Neural cell (in vitro differentiated cells): Measurements from ENCODE around the gene CLCN1. TPM values are rescaled to one million over a fixed set of nuclear protein-coding genes. Genes with fewer than 3 reads are reported as not detected.

Experiments used
- H2AFZ ChIP-seq: fragments of 200-600, 300-800 bp; sonication (generic), shearing (Covaris generic); 2 replicates; pipeline ENCODE4 v1.6.0; 2014; ENCODE audit warnings: low read depth, mild to moderate bottlenecking, antibody characterized with exemption, low read length, moderate library complexity
- H3F3A ChIP-seq: fragments of 200-600 bp; shearing (Covaris generic); 2 replicates; pipeline ENCODE4 v1.6.1; 2016; ENCODE audit warnings: mild to moderate bottlenecking, moderate library complexity, mixed read lengths, antibody characterized with exemption, low read length; ENCODE audit not compliant: insufficient read depth, poor library complexity, severe bottlenecking
- H3K27ac ChIP-seq: fragments of 200-600, 300-800 bp; sonication (generic), shearing (Covaris generic); 2 replicates; pipeline ENCODE4 v1.5.1; 2014; ENCODE audit warnings: mild to moderate bottlenecking, low read length, moderate library complexity
- H3K27me3 ChIP-seq: fragments of 300-800, 200-600 bp; sonication (generic), shearing (Covaris generic); 2 replicates; pipeline ENCODE4 v1.6.0; 2014; ENCODE audit warnings: mild to moderate bottlenecking, low read depth, low read length, moderate library complexity; ENCODE audit not compliant: insufficient read depth
- H3K36me3 ChIP-seq: fragments of 300-800, 200-600 bp; sonication (generic), shearing (Covaris generic); 2 replicates; pipeline ENCODE4 v1.5.1; 2014; ENCODE audit warnings: mild to moderate bottlenecking, antibody characterized with exemption, low read length, moderate library complexity; ENCODE audit not compliant: insufficient read depth
- H3K4me2 ChIP-seq: fragments of 300-800, 200-600 bp; sonication (generic), shearing (Covaris generic); 2 replicates; pipeline ENCODE4 v1.6.0; 2014; ENCODE audit warnings: mild to moderate bottlenecking, low read length
- H3K4me3 ChIP-seq: fragments of 300-800, 200-600 bp; sonication (generic), shearing (Covaris generic); 2 replicates; pipeline ENCODE4 v1.5.1; 2014; ENCODE audit warnings: mild to moderate bottlenecking, low read length, moderate library complexity
- H3K79me2 ChIP-seq: fragments of 200-600 bp; shearing (Covaris generic); replicated peaks from 2 replicates; pipeline ENCODE4 v1.6.0; 2014; ENCODE audit warnings: mild to moderate bottlenecking, low read length, moderate library complexity; ENCODE audit not compliant: insufficient read depth
- H3K9ac ChIP-seq: fragments of 300-800, 200-600 bp; sonication (generic), shearing (Covaris generic); 2 replicates; pipeline ENCODE4 v1.6.1; 2016; ENCODE audit warnings: mild to moderate bottlenecking, low read length, mixed read lengths
- H3K9me2 ChIP-seq: fragments of 200-600 bp; shearing (Covaris generic); 2 replicates; pipeline ENCODE4 v1.6.1; 2016; ENCODE audit warnings: mild to moderate bottlenecking, low read length, mixed read lengths; ENCODE audit not compliant: insufficient read depth
- H3K9me3 ChIP-seq: fragments of 200-600, 300-800 bp; sonication (generic), shearing (Covaris generic); 2 replicates; pipeline ENCODE4 v1.6.1; 2016; ENCODE audit warnings: mild to moderate bottlenecking, mixed run types, low read length, moderate library complexity, mixed read lengths
- H4K20me1 ChIP-seq: fragments of 200-600 bp; shearing (Covaris generic); 2 replicates; pipeline ENCODE4 v1.6.1; 2016; ENCODE audit warnings: mild to moderate bottlenecking, mixed run types; ENCODE audit not compliant: insufficient read depth
- EP300 ChIP-seq: fragments of 450-650 bp; conservative IDR thresholded peaks from 2 replicates; pipeline ENCODE4 v1.6.1; 2014; ENCODE audit warnings: antibody characterized with exemption, mild to moderate bottlenecking, moderate library complexity; ENCODE audit not compliant: poor library complexity, severe bottlenecking
- EZH2 ChIP-seq: fragments of 200-600, 300-800 bp; shearing (Covaris generic), sonication (generic); IDR thresholded peaks from 2 replicates; pipeline ENCODE4 v1.6.1; 2014; ENCODE audit warnings: antibody characterized with exemption, low read length, borderline replicate concordance, mild to moderate bottlenecking; ENCODE audit not compliant: insufficient read depth, poor library complexity, severe bottlenecking
- MXI1 ChIP-seq: fragments of 450-650 bp; conservative IDR thresholded peaks from 2 replicates; pipeline ENCODE4 v1.6.1; 2014; ENCODE audit warnings: antibody characterized with exemption, mild to moderate bottlenecking; ENCODE audit not compliant: poor library complexity, severe bottlenecking
- POLR2AphosphoS5 ChIP-seq: IDR thresholded peaks from 2 replicates; pipeline ENCODE4 v1.6.1; 2012
- RAD21 ChIP-seq: fragments of 450-650 bp; conservative IDR thresholded peaks from 2 replicates; pipeline ENCODE4 v1.6.1; 2014; ENCODE audit warnings: antibody characterized with exemption, mild to moderate bottlenecking, moderate library complexity
- REST ChIP-seq: IDR thresholded peaks from 2 replicates; pipeline ENCODE4 v1.6.1; 2012; ENCODE audit warnings: borderline replicate concordance
- SMC3 ChIP-seq: fragments of 450-650 bp; conservative IDR thresholded peaks from 2 replicates; pipeline ENCODE4 v1.6.1; 2014; ENCODE audit warnings: antibody characterized with exemption, mild to moderate bottlenecking, moderate library complexity; ENCODE audit not compliant: poor library complexity
- TAF1 ChIP-seq: IDR thresholded peaks from 2 replicates; pipeline ENCODE4 v1.6.1; 2012; ENCODE audit warnings: low read depth
- polyA plus RNA-seq: library from polyadenylated mRNA; depleted of rRNA; stranded (reverse); fragments of >200 nt; gene quantifications from 2 replicates; pipeline ENCODE4 v1.2.3, GENCODE V29; 2014
- TF ChIP-seq, protein P1 (sequence below): fragments of 450-650 bp; IDR thresholded peaks from 2 replicates; pipeline ENCODE4 v1.5.1; 2014; ENCODE audit warnings: antibody characterized with exemption, mild to moderate bottlenecking, moderate library complexity; ENCODE audit not compliant: poor library complexity, severe bottlenecking

The CLCN1 gene
- polyA plus RNA-seq, 1 donor from 2014 or later: not detected

DNA sequence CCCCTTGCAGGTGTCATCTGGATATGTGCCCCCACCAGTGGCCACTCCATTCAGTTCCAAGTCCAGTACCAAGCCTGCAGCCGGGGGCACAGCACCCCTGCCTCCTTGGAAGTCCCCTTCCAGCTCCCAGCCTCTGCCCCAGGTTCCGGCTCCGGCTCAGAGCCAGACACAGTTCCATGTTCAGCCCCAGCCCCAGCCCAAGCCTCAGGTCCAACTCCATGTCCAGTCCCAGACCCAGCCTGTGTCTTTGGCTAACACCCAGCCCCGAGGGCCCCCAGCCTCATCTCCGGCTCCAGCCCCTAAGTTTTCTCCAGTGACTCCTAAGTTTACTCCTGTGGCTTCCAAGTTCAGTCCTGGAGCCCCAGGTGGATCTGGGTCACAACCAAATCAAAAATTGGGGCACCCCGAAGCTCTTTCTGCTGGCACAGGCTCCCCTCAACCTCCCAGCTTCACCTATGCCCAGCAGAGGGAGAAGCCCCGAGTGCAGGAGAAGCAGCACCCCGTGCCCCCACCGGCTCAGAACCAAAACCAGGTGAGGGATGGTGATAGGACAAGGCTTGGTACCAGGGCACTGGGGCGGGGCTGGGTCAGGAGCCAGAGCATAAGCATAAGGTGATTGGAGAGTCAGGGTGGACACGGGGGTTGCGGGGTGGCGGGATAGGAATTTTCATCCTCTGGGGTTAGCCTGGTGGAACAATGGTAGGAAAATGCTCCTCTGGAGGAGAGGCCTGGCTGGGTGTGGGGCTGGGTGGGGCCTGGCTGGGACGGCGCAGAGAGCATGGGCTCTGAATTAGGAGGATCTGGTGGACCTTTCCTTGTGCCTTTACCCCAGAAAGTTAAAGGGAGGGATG, 67.1 kb downstream of the CLCN1 start:
- no peaks in the 10 kb centered on the region for H3K9me3 ChIP-seq
- H3K36me3 ChIP-seq: no peaks in the 10 kb centered on the region
- TF ChIP-seq REST (no peak), EP300 (no peak), POLR2AphosphoS5 (no peak), MXI1 (no peak), RAD21 (no peak), TAF1 (no peak), EZH2 (no peak), SMC3 (no peak)
- TF ChIP-seq, protein P1, sequence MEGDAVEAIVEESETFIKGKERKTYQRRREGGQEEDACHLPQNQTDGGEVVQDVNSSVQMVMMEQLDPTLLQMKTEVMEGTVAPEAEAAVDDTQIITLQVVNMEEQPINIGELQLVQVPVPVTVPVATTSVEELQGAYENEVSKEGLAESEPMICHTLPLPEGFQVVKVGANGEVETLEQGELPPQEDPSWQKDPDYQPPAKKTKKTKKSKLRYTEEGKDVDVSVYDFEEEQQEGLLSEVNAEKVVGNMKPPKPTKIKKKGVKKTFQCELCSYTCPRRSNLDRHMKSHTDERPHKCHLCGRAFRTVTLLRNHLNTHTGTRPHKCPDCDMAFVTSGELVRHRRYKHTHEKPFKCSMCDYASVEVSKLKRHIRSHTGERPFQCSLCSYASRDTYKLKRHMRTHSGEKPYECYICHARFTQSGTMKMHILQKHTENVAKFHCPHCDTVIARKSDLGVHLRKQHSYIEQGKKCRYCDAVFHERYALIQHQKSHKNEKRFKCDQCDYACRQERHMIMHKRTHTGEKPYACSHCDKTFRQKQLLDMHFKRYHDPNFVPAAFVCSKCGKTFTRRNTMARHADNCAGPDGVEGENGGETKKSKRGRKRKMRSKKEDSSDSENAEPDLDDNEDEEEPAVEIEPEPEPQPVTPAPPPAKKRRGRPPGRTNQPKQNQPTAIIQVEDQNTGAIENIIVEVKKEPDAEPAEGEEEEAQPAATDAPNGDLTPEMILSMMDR: no peak
- peak overlapping the region; percentile 100 for H3K4me3 ChIP-seq
- no peaks in the 10 kb centered on the region for H3K27me3 ChIP-seq
- no peak overlapping the region for H3K4me2 ChIP-seq
- H3K79me2 ChIP-seq: peaks cover 6% of the 10 kb centered on the region
- H3F3A ChIP-seq: no peaks in the 10 kb centered on the region
- no peak overlapping the region for H3K27ac ChIP-seq
- H3K9ac ChIP-seq: no peak overlapping the region
- no peaks in the 10 kb centered on the region for H4K20me1 ChIP-seq
- H2AFZ ChIP-seq: no peak overlapping the region
- H3K9me2 ChIP-seq: no peaks in the 10 kb centered on the region

DNA sequence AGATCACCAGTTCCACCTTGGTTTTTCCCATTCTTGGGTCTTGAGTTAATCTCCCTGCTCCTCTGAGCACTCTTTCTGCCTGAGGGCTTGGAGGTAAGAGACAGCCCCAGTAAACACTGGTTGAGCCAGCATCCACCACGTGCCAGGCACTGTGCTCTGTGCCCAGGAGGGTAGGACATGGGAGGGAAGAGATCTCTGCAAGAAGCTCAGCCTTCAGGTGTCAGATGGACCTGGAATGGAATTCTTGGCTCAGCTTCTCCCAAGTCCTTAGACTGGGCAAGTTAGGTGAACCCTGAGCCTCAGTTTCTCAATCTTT, 67.7 kb downstream of the CLCN1 start:
- Histone ChIP-seq H3K27ac (no peak overlapping the region), H4K20me1 (no peaks in the 10 kb centered on the region), H3K79me2 (peaks cover 6% of the 10 kb centered on the region), H3K36me3 (no peaks in the 10 kb centered on the region), H3K4me2 (no peak overlapping the region), H3K9ac (no peak overlapping the region), H3K9me2 (no peaks in the 10 kb centered on the region), H3K4me3 (no peak overlapping the region), H3K27me3 (no peaks in the 10 kb centered on the region), H3F3A (no peaks in the 10 kb centered on the region), H2AFZ (no peak overlapping the region), H3K9me3 (no peaks in the 10 kb centered on the region)
- TF ChIP-seq, protein P1: no peak
- no peak for TF ChIP-seq EZH2
- TF ChIP-seq RAD21: no peak
- no peak for TF ChIP-seq POLR2AphosphoS5
- no peak for TF ChIP-seq TAF1
- TF ChIP-seq MXI1: no peak
- TF ChIP-seq SMC3: no peak
- no peak for TF ChIP-seq EP300
- TF ChIP-seq REST: no peak
